NCI-H2029 treated with DMSO at 0.1 percent for 48 hours (cell line): ENCODE measurements around the gene FPR1.
A peak's percentile ranks its signal among the peaks of the same experiment; 100 is the strongest.

Experiments used
- DNase-seq: peaks from one replicate; lab custom pipeline; 2025; lab: John Stamatoyannopoulos, UW

The FPR1 gene

DNA sequence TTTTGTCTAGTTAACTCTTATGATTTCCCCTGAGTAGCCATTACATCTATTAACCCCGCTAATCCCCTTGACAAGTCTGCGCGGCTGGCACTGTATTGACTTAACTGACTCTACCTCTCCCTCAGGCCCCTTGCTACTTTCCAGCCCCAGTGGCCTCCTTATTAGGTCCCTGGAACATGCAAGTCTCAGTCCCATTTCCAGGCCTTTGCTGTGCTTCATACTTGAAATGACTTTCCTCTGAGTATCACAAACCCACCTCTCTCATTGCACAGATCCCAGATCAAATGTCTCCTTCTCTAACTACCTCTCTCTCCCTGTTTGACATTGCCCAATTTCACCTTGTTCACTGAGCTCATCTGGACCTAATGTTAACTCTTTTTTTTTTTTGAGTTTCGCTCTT is 45.4 kb downstream of the FPR1 start:
- no peak for DNase-seq

DNA sequence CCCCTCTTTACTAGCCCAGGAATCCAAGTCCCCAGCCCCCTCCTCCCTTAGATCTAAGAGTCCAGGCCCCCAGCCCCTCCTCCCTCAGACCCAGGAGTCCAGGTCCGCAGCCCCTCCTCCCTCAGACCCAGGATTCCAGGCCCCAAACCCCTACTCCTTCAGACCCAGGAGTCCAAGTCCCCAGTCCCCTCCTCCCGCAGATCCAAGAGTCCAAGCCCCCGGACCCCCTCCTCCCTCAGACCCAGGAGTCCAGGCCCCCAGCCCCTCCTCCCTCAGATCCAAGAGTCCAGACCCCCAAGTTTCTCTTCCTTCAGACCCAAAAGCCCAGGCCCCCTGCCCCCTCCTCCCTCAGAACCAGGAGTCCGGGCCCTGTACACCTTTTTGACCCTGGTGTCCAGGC is 47.1 kb downstream of the FPR1 start:
- DNase-seq: no peak

DNA sequence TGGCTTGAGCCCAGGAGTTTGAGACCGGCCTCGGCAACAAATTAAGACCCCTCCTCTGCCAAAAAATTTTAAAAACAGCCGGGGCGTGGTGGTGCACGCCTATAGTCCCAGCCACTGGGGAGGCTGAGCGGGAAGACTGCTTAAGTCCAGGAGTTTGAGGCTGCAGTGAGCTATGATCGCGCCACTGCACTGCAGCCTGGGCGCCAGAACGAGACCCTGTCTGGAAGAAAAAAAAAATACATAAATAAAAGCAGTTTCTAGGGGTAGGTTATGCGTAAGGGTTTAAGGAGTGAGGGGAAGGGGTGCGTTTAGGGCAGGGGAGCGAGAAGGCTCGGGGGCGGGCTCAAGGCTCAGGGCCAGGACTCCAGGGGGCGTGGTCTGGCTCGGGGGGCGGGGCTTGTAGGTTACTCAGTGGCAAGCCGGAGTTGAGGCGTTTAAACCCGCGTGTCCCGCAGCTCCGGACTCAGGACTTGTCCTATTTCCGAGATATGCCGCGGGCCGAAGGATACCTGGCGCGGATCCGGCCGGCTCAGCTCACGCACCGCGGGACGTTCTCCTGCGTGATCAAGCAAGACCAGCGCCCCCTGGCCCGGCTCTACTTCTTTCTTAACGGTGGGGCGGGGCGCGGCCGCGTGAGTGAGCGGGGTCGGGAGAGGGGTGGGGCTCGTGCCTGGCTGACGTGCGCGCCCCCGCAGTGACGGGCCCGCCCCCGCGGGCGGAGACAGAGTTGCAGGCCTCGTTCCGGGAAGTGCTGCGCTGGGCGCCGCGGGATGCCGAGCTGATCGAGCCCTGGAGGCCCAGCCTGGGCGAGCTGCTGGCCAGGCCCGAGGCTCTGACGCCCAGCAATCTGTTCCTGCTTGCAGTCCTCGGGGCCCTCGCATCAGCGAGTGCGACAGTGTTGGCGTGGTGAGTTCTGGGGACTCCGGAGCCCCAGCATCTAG is 47.8 kb downstream of the FPR1 start:
- DNase-seq: peak; percentile 11

DNA sequence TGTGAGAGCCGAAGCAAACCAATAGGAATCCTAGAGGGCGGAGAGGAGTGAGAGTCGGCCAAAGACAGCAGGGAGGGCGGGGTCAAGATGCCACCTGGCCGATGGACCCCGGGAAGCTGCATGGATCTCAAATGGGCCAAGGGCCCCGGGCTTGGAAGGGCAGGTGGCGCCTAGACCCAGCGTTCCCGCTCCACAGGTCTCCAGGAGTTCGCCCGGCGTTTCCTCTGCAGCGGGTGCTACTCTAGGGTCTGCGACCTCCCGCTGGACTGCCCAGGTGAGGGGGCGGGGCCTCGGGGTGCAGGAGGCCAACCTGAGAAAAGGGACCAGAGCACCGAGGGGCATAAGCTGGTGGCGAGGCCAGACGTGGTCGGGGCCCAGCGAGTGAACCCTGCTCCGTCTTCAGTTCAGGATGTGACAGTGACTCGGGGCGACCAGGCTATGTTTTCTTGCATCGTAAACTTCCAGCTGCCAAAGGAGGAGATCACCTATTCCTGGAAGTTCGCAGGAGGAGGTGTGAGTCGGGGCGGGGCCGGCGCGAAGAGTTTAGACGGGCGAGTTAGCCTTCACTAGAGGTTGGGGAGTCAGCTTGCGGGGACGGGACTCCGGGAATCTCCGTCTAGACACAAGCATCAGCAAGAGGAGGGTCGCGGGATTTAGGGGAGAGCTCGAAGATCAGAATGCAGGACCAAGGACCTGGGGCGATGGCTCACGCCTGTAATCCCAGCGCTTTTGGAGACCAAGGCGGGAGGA is 48.7 kb downstream of the FPR1 start:
- no peak for DNase-seq

DNA sequence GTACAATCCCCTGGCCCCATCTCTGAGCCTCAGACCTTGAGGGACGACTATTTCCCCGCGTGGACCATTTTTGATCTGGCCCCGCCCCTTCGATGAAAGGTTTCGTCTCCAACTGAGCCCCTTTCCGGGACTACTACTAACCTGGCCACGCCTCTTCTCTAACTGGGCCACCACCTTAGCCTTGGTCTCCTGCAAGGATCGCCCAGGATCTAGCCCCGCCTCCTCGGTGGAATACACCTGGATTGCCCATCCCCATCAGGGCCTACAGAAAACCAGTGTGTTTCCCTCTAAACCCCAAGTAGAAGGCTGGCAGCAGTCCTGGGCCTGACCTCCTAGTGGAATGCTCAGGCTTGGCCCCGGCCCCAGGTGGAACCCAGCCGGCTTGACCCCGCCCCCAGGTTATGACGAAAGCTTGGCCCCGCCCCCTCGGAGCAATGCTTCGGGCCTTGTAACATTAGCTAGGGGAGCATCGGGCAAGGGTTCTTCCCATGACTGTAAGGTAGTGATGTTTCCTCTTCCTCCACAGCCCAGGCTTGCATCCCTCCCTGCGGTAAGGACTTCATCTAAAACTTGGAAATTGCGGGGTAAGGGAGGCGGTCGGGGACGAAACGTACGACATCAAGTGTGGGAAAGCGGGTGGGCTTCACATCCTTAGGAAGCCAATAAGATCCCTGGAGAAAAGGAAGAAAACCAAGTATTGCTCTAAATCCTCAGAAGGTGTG is 49.4 kb downstream of the FPR1 start:
- no peak for DNase-seq

DNA sequence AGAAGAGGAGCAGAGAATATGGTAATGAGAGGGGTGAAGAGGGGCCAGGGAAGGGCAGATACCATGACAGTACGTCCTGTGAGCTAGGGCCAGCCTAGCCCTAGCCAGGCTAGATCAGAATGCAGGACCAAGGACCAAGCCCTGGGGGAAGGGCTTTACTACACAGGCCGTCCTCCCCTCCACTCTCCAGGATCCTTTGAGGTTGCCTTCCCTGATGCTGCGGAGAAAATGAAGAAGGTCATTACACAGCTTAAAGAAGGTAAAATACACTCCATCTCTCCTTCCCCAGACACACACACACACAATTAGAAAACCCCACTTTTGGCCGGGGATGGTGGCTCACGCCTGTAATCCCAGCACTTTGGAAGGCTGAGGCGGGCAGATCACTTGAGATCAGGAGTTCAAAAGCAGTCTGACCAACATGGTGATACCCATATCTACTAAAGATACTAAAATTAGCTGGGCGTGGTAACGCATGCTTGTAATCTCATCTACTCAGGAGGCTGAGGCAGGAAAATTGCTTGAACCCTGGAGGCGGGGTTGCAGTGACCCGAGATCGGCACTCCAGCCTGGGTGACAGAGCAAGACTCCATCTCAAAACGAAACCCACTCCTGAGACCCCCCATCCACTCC is 50.1 kb downstream of the FPR1 start:
- no peak for DNase-seq

DNA sequence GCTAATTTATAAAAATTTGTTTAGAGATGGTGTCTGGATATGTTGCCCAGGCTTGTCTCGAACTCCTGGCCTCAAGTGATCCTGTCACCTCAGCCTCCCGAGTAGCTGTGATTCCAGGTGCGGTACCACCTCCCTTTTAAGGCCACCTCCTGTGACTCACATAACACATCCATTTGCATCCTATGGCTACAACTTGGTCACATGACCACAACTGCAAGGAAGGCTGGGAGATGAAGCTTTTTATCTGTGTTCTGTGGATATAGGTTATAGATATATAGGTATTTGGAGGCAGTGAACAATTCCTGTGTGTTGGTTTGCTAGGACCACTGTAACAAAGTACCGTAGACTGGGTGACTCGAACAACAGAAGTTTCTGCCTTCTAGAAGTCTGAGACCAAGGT is 52.5 kb downstream of the FPR1 start:
- no peak for DNase-seq

DNA sequence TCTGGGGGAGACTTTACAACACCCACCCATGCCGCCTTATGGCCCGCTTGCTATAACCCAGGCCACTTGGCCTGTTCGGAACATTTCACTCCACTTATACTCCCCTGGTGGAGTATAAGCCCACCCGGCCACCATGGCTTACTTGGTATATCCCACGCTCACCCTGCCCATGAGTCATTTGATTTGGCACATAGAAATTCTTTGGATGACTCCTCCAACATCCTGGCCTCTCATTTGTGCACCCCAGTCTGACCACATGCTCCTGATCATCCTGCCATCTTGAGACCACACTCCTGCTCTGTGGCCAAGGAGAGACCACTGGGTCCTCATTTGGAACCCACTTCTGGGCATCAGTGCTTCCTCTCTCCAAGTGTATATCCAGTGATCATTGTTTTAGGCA is 53.4 kb downstream of the FPR1 start:
- no peak for DNase-seq

DNA sequence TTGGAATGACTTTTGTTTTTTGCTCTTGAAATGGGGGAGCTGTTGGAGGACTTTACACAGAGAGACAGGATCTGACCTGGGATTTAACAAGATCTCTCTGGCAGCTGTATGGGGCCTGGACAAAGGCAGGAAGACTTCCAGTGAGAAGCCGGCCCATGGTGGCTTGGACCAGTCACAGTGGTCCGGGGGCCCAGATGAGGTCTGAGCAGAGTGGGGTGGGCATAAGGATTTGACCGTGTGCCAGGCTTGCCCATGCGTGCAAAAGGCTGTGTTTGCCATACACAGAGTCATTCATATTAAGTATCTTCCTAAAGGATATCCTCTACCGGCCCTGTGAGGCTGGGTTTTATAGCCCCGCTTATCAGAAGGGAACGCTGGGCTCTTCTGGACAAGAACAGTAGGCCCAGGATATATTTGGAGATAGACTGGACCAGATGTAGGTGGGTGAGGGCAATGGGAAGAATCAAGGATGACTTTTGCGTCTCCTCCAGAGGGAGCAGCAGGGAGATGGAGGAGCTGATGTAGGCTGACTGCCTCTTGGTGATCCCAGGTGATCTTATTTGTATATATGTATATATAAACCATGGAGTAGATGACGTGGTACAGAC is 54.4 kb downstream of the FPR1 start:
- DNase-seq: no peak

DNA sequence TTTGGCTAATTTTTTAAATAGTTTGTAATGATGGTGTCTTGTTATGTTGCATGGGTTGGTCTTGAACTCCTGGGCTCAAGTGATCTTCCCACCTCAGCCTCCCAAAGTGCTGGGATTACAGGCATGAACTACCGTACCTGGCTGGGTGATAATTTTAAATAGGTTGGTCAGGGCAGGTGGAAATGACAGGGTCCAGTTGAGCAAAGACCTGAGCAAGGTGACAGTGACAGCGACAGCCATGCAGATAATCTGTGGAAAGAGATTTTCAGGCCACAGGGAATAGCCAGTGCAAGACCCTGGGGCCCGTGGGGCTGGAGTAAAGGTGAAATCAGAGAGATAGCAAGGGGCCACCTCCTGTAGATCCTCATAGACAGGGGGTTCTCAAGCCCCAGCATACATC is 55.1 kb downstream of the FPR1 start:
- DNase-seq: no peak
